ENCODE data around the gene WNK2. TPM values are rescaled to one million over a fixed set of nuclear protein-coding genes. Genes with fewer than 3 reads are reported as not detected.

Gene WNK2
- total RNA-seq (7.4 TPM), polyA plus RNA-seq (ENCODE audit: insufficient read depth in 1 of 8, insufficient read length in 8 of 8, low replicate concordance in 1 of 8) (10 to 100 TPM in 7 of 8 donors, 1 to 10 TPM in 1; 7.4 to 20.7 (median 15.6) TPM)
- long read RNA-seq, donor 1 = 0 reads
- long read RNA-seq, donor 2 = 0 reads
- long read RNA-seq, donor 3, partial matches to known transcripts = 0 of 2 reads
- long read RNA-seq, donor 3, other reads (novel, unspliced or antisense) = 0 of 2 reads
- long read RNA-seq, donor 4 = 0 reads
- long read RNA-seq, donor 5, partial matches to known transcripts = 0 of 1 reads
- long read RNA-seq, donor 5, other reads (novel, unspliced or antisense) = 0 of 1 reads
- long read RNA-seq, donor 6, partial matches to known transcripts = 0 of 1 reads
- long read RNA-seq, donor 6, other reads (novel, unspliced or antisense) = 0 of 1 reads
- long read RNA-seq, donor 7 = 0 reads
- long read RNA-seq, donor 8 = 0 reads
- long read RNA-seq, donor 9, partial matches to known transcripts = 0 of 1 reads
- long read RNA-seq, donor 9, other reads (novel, unspliced or antisense) = 0 of 1 reads
- long read RNA-seq, donor 10, partial matches to known transcripts = 0 of 1 reads
- long read RNA-seq, donor 10, other reads (novel, unspliced or antisense) = 0 of 1 reads
- long read RNA-seq, donor 11, partial matches to known transcripts = 0 of 1 reads
- long read RNA-seq, donor 11, other reads (novel, unspliced or antisense) = 0 of 1 reads

DNA sequence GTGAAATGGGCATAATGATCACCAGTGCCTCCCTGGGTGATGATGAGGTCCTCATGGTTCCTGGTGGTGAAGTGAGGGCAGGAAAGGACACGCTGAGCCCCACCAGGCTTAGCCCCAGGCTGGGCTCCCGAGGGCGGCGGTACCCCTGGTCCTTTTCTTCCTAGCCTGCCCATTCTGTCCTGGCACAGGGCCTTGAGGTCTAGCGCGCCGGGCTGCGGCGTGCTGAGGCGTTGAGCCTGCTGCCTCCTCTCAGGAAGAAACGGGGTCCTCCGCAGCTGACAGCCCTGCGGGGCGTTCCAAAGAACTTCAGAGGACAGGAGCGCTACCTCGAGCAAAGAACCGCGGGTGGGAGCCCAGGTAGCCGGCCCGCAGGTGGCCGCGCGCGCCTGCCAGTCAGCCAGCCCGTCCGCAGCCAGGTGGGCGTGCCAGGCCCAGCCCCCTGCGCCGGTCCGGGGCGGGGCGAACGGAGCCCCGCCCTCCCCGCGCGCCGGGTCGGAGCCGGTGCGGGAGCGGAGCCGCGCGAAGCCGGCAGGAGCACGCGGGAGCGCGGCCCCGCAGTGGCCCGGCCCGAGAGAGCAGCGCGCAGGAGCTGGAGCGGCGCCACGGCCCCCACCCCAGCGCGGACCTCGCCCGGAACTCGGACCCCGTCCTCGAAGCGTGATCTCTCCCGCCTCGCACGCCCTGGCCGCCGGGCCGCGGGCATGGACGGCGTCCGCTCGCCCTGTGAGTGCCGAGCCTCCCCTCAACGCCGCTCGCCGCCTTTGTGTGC is at the start of gene WNK2:
WNK2 (plus strand) TSS at position 477 of the 769 bp plus-strand sequence. CDS start 791 bp downstream, outside the sequence.
- Histone ChIP-seq H3K36me3 (ENCODE audit: control insufficient read depth, insufficient read depth, low read length) (no peaks in the 10 kb centered on the region), H3K4me3 (ENCODE audit: low read length) (peak within 1 kb of the TSS; percentile 51), H3K27ac (ENCODE audit: low read length) (no peak within 1 kb of the TSS), H3K27me3 (ENCODE audit: control insufficient read depth, insufficient read depth, low read length) (peaks cover 40% of the 10 kb centered on the region), H3K4me1 (ENCODE audit: control insufficient read depth, insufficient read depth, low read length) (peaks cover 33% of the 10 kb centered on the region), H3K9me3 (replicated peaks; ENCODE audit: control insufficient read depth, low read depth, low read length) (no peaks in the 10 kb centered on the region)
- WGBS (ENCODE audit: insufficient coverage) = under 1% methylated on average over 82 of the region's 82 CpGs
- DNase-seq = peak; percentile 58

DNA sequence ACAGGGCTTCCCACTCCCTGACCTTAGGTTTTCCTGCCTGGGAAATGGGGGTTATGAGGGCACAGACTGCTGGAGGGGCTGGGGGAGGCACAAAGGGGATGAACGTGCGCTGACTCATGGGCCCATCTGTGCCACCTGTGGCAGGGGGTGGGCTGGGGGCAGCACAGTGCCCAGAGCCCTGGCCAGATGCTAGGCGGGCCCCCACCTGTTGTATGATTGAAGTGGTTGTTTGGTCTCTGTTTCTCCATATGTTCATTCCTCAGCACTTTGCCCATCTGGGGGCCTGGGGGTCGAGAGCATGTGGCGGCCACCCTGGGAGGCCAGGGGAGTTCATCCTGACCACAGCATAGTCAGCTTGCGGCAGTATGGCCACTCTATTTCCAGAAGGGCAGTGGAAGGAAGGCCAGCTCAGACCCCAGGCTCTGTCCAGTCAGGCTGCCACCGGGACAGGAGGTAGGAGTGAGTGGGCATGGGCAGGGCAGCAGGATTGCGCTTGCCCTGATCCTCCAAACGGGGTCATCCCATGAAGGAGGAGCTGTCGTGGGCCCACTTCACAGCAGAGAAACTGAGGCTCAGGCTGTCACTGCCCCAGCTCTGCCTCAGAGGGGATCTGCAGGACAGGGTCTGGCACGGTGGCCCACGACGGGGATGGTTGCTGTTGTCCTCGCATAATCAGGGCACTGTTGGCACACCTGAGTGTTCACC is 49.0 kb upstream of the WNK2 start:
- H3K27ac ChIP-seq (ENCODE audit: low read length) = peak overlapping the region; percentile 94
- peaks cover 3% of the 10 kb centered on the region for H3K9me3 ChIP-seq (replicated peaks; ENCODE audit: control insufficient read depth, low read depth, low read length)
- no peak for DNase-seq
- H3K4me3 ChIP-seq (ENCODE audit: low read length) = peak overlapping the region; percentile 71
- H3K4me1 ChIP-seq (ENCODE audit: control insufficient read depth, insufficient read depth, low read length) = peaks cover 54% of the 10 kb centered on the region
- H3K36me3 ChIP-seq (ENCODE audit: control insufficient read depth, insufficient read depth, low read length) = peaks cover 5% of the 10 kb centered on the region
- H3K27me3 ChIP-seq (ENCODE audit: control insufficient read depth, insufficient read depth, low read length) = no peaks in the 10 kb centered on the region
- WGBS (ENCODE audit: insufficient coverage) = 84% methylated on average over 5 of the region's 14 CpGs

DNA sequence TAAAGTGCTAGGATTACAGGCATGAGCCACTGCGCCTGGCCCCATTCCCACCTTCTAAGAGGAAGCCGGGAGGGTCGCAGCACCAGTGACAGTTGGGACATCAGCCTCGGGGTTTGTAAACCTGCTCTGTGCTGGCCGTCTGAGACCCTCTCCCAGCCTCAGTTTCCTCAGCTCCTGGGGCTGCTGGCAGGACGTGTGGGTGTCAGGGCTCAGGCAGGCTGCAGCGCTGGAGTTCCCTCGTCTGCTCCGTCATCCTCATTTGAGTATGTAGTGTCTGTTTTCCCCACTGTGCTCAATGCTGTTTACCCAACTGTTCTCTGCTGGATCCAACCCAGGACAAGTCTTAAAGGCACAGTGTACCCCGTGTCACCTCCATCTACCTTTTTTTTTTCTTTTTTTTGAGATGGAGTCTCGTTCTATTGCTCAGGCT is 47.9 kb upstream of the WNK2 start:
- Histone ChIP-seq H3K4me3 (ENCODE audit: low read length) (no peak overlapping the region), H3K36me3 (ENCODE audit: control insufficient read depth, insufficient read depth, low read length) (no peaks in the 10 kb centered on the region), H3K27me3 (ENCODE audit: control insufficient read depth, insufficient read depth, low read length) (no peaks in the 10 kb centered on the region), H3K4me1 (ENCODE audit: control insufficient read depth, insufficient read depth, low read length) (peaks cover 43% of the 10 kb centered on the region), H3K27ac (ENCODE audit: low read length) (no peak overlapping the region), H3K9me3 (replicated peaks; ENCODE audit: control insufficient read depth, low read depth, low read length) (peaks cover 3% of the 10 kb centered on the region)
- peak; percentile 67 for DNase-seq
- WGBS (ENCODE audit: insufficient coverage) = 52% methylated on average over 5 of the region's 11 CpGs

DNA sequence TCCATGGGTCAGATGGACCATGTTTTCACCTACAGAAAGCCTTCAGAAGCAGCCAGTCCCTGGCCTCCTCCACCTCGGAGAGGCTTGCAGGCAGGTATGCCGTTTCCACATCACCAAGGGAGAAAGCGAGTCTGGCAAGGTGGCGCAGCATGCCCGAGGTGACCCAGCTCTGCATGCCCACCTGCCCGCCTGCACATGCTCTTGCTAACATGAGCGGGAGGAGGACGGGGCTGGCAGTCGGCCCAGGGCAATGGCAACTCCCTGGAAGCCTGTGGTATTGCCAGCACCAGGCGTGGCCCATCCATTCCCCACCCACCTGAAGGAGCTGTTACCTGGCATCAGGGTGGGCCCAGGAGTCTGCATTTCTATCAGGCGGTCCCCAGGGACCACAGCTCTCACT is 46.6 kb upstream of the WNK2 start:
- WGBS (ENCODE audit: insufficient coverage) = 80% methylated on average over 6 of the region's 11 CpGs
- peaks cover 3% of the 10 kb centered on the region for H3K9me3 ChIP-seq (replicated peaks; ENCODE audit: control insufficient read depth, low read depth, low read length)
- no peaks in the 10 kb centered on the region for H3K36me3 ChIP-seq (ENCODE audit: control insufficient read depth, insufficient read depth, low read length)
- H3K4me3 ChIP-seq (ENCODE audit: low read length) = no peak overlapping the region
- DNase-seq = no peak
- no peak overlapping the region for H3K27ac ChIP-seq (ENCODE audit: low read length)
- no peaks in the 10 kb centered on the region for H3K27me3 ChIP-seq (ENCODE audit: control insufficient read depth, insufficient read depth, low read length)
- peaks cover 37% of the 10 kb centered on the region for H3K4me1 ChIP-seq (ENCODE audit: control insufficient read depth, insufficient read depth, low read length)

DNA sequence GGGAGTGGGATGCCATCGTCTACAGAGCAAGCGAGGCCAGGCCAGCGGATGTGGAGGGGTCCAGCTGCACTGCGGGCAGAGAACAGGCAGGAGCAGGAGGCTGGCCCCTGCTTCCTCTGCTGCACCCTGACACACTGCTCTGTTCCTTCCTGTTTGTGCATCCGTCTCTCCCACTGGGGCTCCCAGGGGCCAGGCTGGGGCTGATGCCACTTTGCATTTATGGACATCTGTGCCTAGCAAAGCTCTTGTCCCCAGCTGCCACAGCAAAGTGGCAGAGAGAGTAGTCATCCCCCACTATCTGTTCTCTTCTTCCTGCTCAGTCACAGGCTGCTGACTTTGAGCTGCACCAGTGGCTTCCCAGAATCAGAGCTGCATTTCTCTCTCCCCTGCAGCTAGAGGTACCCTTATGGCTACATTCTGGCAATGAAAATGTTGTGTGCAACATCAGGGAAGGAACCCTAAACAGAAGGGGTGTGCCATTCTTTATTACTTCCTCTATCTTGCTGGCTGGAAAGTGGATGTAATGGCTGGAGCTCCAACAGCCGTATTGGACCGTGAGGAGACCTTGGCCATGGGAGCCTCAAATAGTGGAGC is 45.7 kb upstream of the WNK2 start:
- Histone ChIP-seq H3K27me3 (ENCODE audit: control insufficient read depth, insufficient read depth, low read length) (no peaks in the 10 kb centered on the region), H3K4me1 (ENCODE audit: control insufficient read depth, insufficient read depth, low read length) (peaks cover 31% of the 10 kb centered on the region), H3K36me3 (ENCODE audit: control insufficient read depth, insufficient read depth, low read length) (no peaks in the 10 kb centered on the region), H3K4me3 (ENCODE audit: low read length) (no peak overlapping the region), H3K9me3 (replicated peaks; ENCODE audit: control insufficient read depth, low read depth, low read length) (peaks cover 3% of the 10 kb centered on the region), H3K27ac (ENCODE audit: low read length) (no peak overlapping the region)
- 61% methylated on average over 4 of the region's 7 CpGs for WGBS (ENCODE audit: insufficient coverage)
- peak; percentile 17 for DNase-seq

DNA sequence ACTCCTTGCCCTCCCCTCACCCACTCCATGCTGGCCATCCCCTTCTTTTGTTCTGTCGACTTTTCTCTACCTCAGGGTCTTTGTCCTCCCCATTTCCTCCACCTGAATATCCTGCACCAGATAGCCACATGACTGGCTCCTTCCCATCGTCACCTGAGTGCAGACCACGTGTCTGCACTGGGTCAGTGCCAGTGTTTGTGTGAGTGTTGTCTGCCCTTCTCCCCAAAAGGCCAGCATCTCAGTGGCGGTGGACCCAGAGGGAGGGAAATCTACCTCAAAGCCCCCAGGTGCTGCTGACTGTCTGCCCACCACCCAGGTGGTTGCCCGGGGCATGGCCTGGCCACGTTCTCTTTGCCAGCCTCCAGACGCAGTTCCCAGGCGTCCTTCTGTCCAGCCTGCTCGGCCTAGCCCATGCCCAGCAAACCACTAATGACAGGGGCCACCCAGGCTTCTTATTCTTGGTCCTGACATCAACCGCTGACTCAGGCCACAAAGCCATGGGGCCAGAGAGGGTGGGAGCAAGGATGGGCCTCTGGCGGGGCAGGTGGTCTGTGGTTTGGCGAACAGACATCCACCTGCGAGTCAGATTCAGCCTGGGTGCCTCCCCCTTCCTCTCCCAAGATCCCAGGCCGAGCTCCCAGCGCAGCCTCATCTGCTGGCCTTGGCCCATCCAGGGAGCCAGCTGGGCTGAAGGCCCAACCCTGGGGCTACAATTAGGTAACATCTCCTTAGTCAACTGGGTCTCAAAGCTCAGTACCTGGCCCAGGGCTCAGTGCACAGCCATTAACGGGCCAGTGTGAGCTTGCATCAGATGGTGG is 44.4 kb upstream of the WNK2 start:
- Histone ChIP-seq H3K4me1 (ENCODE audit: control insufficient read depth, insufficient read depth, low read length) (peaks cover 34% of the 10 kb centered on the region), H3K27ac (ENCODE audit: low read length) (no peak overlapping the region), H3K36me3 (ENCODE audit: control insufficient read depth, insufficient read depth, low read length) (no peaks in the 10 kb centered on the region), H3K27me3 (ENCODE audit: control insufficient read depth, insufficient read depth, low read length) (no peaks in the 10 kb centered on the region), H3K4me3 (ENCODE audit: low read length) (no peak overlapping the region), H3K9me3 (replicated peaks; ENCODE audit: control insufficient read depth, low read depth, low read length) (peaks cover 3% of the 10 kb centered on the region)
- DNase-seq = no peak
- 73% methylated on average over 14 of the region's 16 CpGs for WGBS (ENCODE audit: insufficient coverage)

DNA sequence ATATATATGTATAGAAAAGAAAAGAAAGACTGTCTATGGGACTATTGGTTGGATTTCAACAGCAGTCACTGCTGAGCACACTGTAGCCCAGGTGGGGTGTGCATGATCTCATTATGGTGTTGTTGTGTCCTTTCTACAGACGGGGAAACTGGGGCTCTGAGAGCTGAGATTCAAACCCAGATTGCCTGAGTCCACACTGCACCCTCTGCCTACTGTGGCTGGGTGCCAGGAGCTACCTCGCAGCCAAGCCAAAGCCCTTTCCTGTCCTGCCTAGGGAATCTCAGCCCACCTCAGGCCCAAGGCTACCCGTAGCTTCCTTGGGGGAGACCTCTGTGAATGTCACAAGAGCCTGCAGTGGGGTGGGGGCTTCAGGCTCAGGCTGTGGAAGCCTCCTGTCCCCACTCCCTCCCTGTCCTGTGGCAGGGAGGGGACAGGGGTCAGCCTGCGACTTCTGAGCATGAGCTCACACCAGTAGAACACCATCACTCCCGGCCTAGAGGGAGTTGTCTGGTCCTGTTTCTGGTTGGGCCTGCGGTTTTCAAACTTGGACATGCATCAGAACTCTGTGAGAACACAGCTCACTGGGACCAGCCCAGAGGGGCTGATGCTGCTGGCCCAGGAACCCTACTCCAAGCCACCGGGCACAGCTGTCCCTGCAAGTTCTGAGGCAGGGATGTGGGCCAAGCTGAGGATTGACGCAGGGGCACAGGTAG is 42.0 kb upstream of the WNK2 start:
- 67% methylated on average over 3 of the region's 8 CpGs for WGBS (ENCODE audit: insufficient coverage)
- H3K27me3 ChIP-seq (ENCODE audit: control insufficient read depth, insufficient read depth, low read length) = no peaks in the 10 kb centered on the region
- H3K36me3 ChIP-seq (ENCODE audit: control insufficient read depth, insufficient read depth, low read length) = no peaks in the 10 kb centered on the region
- H3K4me3 ChIP-seq (ENCODE audit: low read length) = no peak overlapping the region
- no peak overlapping the region for H3K27ac ChIP-seq (ENCODE audit: low read length)
- peaks cover 21% of the 10 kb centered on the region for H3K4me1 ChIP-seq (ENCODE audit: control insufficient read depth, insufficient read depth, low read length)
- no peak for DNase-seq
- peaks cover 3% of the 10 kb centered on the region for H3K9me3 ChIP-seq (replicated peaks; ENCODE audit: control insufficient read depth, low read depth, low read length)

DNA sequence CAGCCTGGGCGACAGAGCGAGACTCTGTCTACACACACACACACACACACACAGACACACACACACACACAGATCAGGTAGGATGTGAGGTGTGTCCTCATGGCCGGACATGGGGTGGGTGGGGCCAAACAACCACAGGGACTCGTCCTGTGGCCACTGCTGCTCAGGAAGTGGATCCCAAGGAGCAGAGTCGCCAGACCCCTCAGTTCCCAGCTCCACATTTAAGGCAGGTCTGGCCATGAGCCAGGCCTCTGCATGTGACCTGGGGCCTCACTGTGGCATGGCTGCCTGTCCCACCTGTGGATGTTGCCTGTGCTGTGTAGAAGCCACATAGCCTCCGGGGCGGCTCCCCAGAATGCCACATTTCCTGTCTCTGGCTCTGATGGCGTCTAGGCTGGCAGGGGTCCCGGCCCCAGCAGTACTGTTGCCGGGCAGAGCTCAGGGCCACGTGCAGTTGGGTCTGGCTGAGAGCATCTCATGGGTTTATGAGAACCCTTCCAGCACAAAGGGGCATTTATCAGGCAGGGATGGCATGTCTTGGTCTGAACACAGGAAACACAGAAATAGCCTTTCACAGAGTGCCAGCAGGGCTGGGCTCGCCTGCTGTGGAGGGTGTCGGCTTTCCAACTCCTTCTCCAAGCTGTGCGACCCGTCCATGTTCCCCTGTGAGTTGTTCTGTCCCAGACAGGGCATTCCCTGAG is 40.0 kb upstream of the WNK2 start:
- no peaks in the 10 kb centered on the region for H3K9me3 ChIP-seq (replicated peaks; ENCODE audit: control insufficient read depth, low read depth, low read length)
- H3K4me1 ChIP-seq (ENCODE audit: control insufficient read depth, insufficient read depth, low read length) = peaks cover 21% of the 10 kb centered on the region
- peak; percentile 78 for DNase-seq
- WGBS (ENCODE audit: insufficient coverage) = 30% methylated on average over 12 of the region's 15 CpGs
- H3K27ac ChIP-seq (ENCODE audit: low read length) = peak overlapping the region; percentile 75
- H3K4me3 ChIP-seq (ENCODE audit: low read length) = no peak overlapping the region
- H3K27me3 ChIP-seq (ENCODE audit: control insufficient read depth, insufficient read depth, low read length) = no peaks in the 10 kb centered on the region
- H3K36me3 ChIP-seq (ENCODE audit: control insufficient read depth, insufficient read depth, low read length) = no peaks in the 10 kb centered on the region
